Measurements from ENCODE around the gene TRPM5. TPM values are rescaled to one million over a fixed set of nuclear protein-coding genes. Genes with fewer than 3 reads are reported as not detected.

TRPM5 gene
- polyA plus RNA-seq, 1 of the 3 experiments (the other 2 are of a cell fraction): not detected

DNA sequence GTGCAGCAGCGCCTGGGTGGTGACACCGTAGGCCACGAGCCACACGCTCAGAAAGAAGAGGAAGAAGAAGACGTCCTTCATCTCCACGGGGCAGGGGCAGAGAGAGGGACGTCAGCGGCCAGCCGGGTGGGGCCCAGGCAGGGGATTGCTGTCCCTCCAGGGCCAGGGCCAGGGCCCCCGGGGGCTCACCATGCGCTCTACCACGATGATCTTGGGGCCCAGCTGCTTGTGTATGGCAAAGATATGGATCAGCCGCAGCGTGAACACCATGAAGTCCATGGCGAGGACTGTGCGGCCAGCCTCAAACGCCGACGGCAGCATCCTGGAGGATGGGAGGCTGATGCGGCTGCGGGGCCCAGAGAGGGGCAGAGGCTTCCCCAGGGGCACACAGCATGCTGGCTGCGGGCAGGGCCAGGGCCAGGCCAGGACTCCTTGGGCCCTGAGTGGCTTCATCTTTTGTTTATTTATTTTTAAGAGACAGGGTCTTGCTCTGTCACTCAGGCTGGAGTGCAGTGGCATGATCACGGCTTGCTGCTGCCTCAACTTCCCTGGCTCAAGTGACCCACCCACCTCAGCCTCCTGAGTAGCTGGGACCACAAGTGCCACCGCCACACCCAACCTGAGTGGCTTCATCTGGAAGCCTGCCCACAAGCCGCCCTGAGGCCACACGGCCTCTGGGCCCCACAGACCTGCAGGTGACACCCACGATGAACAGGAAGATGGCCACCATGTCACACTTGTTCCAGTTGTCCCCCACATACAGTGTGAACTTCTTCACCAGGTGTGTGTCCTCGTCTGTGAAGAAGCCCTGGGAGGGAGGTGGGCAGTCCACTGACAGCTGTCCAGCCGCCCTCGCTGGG lies 32.6 kb downstream of the TRPM5 start:
- 84% methylated on average over 14 of the region's 30 CpGs for WGBS (ENCODE audit: low lambda C conversion rate)
- no peaks in the 10 kb centered on the region for H3K9me3 ChIP-seq
- no peak overlapping the region for H3K27ac ChIP-seq (ENCODE audit: low read depth in 2 of 2, low read length in 1 of 2)
- no peaks in the 10 kb centered on the region for H3K27me3 ChIP-seq (ENCODE audit: insufficient read depth)
- H4K20me1 ChIP-seq (ENCODE audit: insufficient read depth): no peaks in the 10 kb centered on the region
- no peaks in the 10 kb centered on the region for H3K36me3 ChIP-seq (replicated peaks in 1 of 2; ENCODE audit: control insufficient read depth in 1 of 2, insufficient read depth in 2 of 2, low read length in 1 of 2)
- ChIA-PET POLR2A (no interaction called here), CTCF (interaction anchor here (0.6 to 5.1 kb wide), 7 partner anchors 8 to 516 kb away, joined by 3 to 70 read pairs (median 6); no protein-coding TSS in a partner anchor)
- no peaks in the 10 kb centered on the region for H3K79me2 ChIP-seq (ENCODE audit: insufficient read depth)
- H2AFZ ChIP-seq (ENCODE audit: low read depth): no peak overlapping the region
- H3K9me2 ChIP-seq: no peaks in the 10 kb centered on the region
- TF ChIP-seq SMC3 (IDR thresholded peaks at IDR 0.05; ENCODE audit: low read depth, low read length): no peak
- TF ChIP-seq, protein P1, sequence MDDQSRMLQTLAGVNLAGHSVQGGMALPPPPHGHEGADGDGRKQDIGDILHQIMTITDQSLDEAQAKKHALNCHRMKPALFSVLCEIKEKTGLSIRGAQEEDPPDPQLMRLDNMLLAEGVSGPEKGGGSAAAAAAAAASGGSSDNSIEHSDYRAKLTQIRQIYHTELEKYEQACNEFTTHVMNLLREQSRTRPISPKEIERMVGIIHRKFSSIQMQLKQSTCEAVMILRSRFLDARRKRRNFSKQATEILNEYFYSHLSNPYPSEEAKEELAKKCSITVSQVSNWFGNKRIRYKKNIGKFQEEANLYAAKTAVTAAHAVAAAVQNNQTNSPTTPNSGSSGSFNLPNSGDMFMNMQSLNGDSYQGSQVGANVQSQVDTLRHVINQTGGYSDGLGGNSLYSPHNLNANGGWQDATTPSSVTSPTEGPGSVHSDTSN (IDR thresholded peaks at IDR 0.05): no peak
- TF ChIP-seq YY1 (IDR thresholded peaks at IDR 0.05; ENCODE audit: low read depth): no peak
- no peak for TF ChIP-seq TAF1 (IDR thresholded peaks at IDR 0.05; ENCODE audit: borderline replicate concordance, low read depth, low read length)
- TF ChIP-seq EP300 (IDR thresholded peaks at IDR 0.05; ENCODE audit: borderline replicate concordance in 1 of 2, low read depth in 1 of 2, low read length in 1 of 2): no peak
- TF ChIP-seq FOXM1 (IDR thresholded peaks at IDR 0.05; ENCODE audit: low read depth): no peak
- no peak for TF ChIP-seq TEAD4 (IDR thresholded peaks at IDR 0.05; ENCODE audit: borderline replicate concordance, insufficient read depth)
- TF ChIP-seq RAD21 (IDR thresholded peaks at IDR 0.05; ENCODE audit: low read length): no peak
- TF ChIP-seq, protein P2, sequence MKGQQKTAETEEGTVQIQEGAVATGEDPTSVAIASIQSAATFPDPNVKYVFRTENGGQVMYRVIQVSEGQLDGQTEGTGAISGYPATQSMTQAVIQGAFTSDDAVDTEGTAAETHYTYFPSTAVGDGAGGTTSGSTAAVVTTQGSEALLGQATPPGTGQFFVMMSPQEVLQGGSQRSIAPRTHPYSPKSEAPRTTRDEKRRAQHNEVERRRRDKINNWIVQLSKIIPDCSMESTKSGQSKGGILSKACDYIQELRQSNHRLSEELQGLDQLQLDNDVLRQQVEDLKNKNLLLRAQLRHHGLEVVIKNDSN (IDR thresholded peaks at IDR 0.05; ENCODE audit: borderline replicate concordance, low read depth): no peak
- no peak for TF ChIP-seq JUND (IDR thresholded peaks at IDR 0.05)
- TF ChIP-seq GABPA (IDR thresholded peaks at IDR 0.05; ENCODE audit: low read depth): no peak
- no peak for TF ChIP-seq SIN3A (IDR thresholded peaks at IDR 0.05; ENCODE audit: borderline replicate concordance, low read depth, low read length)
- no peak for TF ChIP-seq RXRA (IDR thresholded peaks at IDR 0.05; ENCODE audit: borderline replicate concordance, low read depth)
- no peak for TF ChIP-seq TCF12 (IDR thresholded peaks at IDR 0.05)
- TF ChIP-seq MEF2A (IDR thresholded peaks at IDR 0.05; ENCODE audit: borderline replicate concordance, low read depth): no peak
- no peak for TF ChIP-seq ELF1 (IDR thresholded peaks at IDR 0.05)
- H3K4me1 ChIP-seq (ENCODE audit: control insufficient read depth in 1 of 2, insufficient read depth in 2 of 2, low read depth in 1 of 2, low read length in 1 of 2): no peaks in the 10 kb centered on the region
- H3K4me2 ChIP-seq: no peak overlapping the region
- H3K9ac ChIP-seq: no peak overlapping the region
- no peak overlapping the region for H3K4me3 ChIP-seq (ENCODE audit: low read depth in 2 of 2, low read length in 1 of 2)
- H3F3A ChIP-seq (replicated peaks; ENCODE audit: insufficient read depth): no peaks in the 10 kb centered on the region
- DNase-seq: no peak

DNA sequence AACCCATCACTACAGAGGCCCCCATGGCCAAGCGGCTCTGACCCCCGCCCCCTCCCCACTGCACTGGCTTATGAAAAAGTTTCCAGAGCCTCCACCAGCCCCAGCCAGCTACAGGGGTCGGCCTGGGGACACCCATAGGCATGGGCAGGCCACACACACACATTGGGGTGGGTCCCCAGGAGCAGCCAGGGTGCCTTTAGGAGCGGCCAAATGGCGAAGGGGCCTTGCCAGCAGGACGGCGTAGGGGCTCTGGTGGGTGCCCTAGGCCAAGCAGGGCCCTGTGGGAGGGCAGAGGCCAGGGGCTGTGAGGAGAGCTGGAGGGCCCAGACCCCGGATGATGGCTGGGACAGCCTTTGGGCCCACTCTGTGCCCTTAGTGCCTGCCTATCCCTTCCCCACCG lies 33.7 kb downstream of the TRPM5 start:
- H3K4me1 ChIP-seq (ENCODE audit: control insufficient read depth in 1 of 2, insufficient read depth in 2 of 2, low read depth in 1 of 2, low read length in 1 of 2): no peaks in the 10 kb centered on the region
- H4K20me1 ChIP-seq (ENCODE audit: insufficient read depth): no peaks in the 10 kb centered on the region
- H3K9me2 ChIP-seq: no peaks in the 10 kb centered on the region
- no peaks in the 10 kb centered on the region for H3K27me3 ChIP-seq (ENCODE audit: insufficient read depth)
- WGBS (ENCODE audit: low lambda C conversion rate): 65% methylated on average over 4 of the region's 9 CpGs
- no peaks in the 10 kb centered on the region for H3K9me3 ChIP-seq
- H3K9ac ChIP-seq: no peak overlapping the region
- no peak overlapping the region for H3K4me2 ChIP-seq
- no peak overlapping the region for H3K27ac ChIP-seq (ENCODE audit: low read depth in 2 of 2, low read length in 1 of 2)
- no peaks in the 10 kb centered on the region for H3K79me2 ChIP-seq (ENCODE audit: insufficient read depth)
- no peak overlapping the region for H3K4me3 ChIP-seq (ENCODE audit: low read depth in 2 of 2, low read length in 1 of 2)
- DNase-seq: no peak
- no peaks in the 10 kb centered on the region for H3F3A ChIP-seq (replicated peaks; ENCODE audit: insufficient read depth)
- TF ChIP-seq NRF1 (IDR thresholded peaks at IDR 0.05; ENCODE audit: low read depth, low read length) (no peak), GATA2 (CRISPR knock-in tag; IDR thresholded peaks at IDR 0.05) (no peak), TCF12 (IDR thresholded peaks at IDR 0.05) (no peak), NFIC (IDR thresholded peaks at IDR 0.05; ENCODE audit: borderline replicate concordance) (no peak), GABPA (IDR thresholded peaks at IDR 0.05; ENCODE audit: low read depth) (no peak), TAF1 (IDR thresholded peaks at IDR 0.05; ENCODE audit: borderline replicate concordance, low read depth, low read length) (no peak), EP300 (IDR thresholded peaks at IDR 0.05; ENCODE audit: borderline replicate concordance in 1 of 2, low read depth in 1 of 2, low read length in 1 of 2) (no peak), FOSL2 (IDR thresholded peaks at IDR 0.05; ENCODE audit: borderline replicate concordance, low read depth) (no peak), YY1 (IDR thresholded peaks at IDR 0.05; ENCODE audit: low read depth) (no peak), RFX5 (IDR thresholded peaks at IDR 0.05; ENCODE audit: low read length) (no peak), RXRA (IDR thresholded peaks at IDR 0.05; ENCODE audit: borderline replicate concordance, low read depth) (no peak), ELF1 (IDR thresholded peaks at IDR 0.05) (no peak), FOXM1 (IDR thresholded peaks at IDR 0.05; ENCODE audit: low read depth) (no peak), SMC3 (IDR thresholded peaks at IDR 0.05; ENCODE audit: low read depth, low read length) (no peak)
- TF ChIP-seq, protein P3, sequence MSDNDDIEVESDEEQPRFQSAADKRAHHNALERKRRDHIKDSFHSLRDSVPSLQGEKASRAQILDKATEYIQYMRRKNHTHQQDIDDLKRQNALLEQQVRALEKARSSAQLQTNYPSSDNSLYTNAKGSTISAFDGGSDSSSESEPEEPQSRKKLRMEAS (IDR thresholded peaks at IDR 0.05; ENCODE audit: low read depth): no peak
- TF ChIP-seq, protein P4, sequence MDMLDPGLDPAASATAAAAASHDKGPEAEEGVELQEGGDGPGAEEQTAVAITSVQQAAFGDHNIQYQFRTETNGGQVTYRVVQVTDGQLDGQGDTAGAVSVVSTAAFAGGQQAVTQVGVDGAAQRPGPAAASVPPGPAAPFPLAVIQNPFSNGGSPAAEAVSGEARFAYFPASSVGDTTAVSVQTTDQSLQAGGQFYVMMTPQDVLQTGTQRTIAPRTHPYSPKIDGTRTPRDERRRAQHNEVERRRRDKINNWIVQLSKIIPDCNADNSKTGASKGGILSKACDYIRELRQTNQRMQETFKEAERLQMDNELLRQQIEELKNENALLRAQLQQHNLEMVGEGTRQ (IDR thresholded peaks at IDR 0.05; ENCODE audit: borderline replicate concordance, low read depth, low read length): no peak
- TF ChIP-seq, protein P5, sequence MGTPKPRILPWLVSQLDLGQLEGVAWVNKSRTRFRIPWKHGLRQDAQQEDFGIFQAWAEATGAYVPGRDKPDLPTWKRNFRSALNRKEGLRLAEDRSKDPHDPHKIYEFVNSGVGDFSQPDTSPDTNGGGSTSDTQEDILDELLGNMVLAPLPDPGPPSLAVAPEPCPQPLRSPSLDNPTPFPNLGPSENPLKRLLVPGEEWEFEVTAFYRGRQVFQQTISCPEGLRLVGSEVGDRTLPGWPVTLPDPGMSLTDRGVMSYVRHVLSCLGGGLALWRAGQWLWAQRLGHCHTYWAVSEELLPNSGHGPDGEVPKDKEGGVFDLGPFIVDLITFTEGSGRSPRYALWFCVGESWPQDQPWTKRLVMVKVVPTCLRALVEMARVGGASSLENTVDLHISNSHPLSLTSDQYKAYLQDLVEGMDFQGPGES (IDR thresholded peaks at IDR 0.05; ENCODE audit: low read depth, low read length): no peak
- ChIA-PET CTCF (interaction anchor here (0.7 to 5.1 kb wide), 7 partner anchors 9 to 258 kb away, joined by 3 to 70 read pairs (median 6); no protein-coding TSS in a partner anchor), POLR2A (no interaction called here)
- H3K36me3 ChIP-seq (replicated peaks in 1 of 2; ENCODE audit: control insufficient read depth in 1 of 2, insufficient read depth in 2 of 2, low read length in 1 of 2): no peaks in the 10 kb centered on the region
- H2AFZ ChIP-seq (ENCODE audit: low read depth): no peak overlapping the region

Measured in SK-N-SH (cell line).